GM12878 (cell line): Measurements from ENCODE around the gene FMNL3. TPM values are rescaled to one million over a fixed set of nuclear protein-coding genes. Genes with fewer than 3 reads are reported as not detected.
A peak's percentile ranks its signal among the peaks of the same experiment; 100 is the strongest.

Experiments
- ATAC-seq: fragments of 200-7000 bp; cut with Tn5 transposase; 3 replicates; pipeline ENCODE4 v1.9.1; 2020; ENCODE audit warnings: mild to moderate bottlenecking, moderate library complexity
- BruUV-seq: library from RNA; stranded (reverse); fragments of 400-500 nt; replicated peaks from 2 replicates; lab custom pipeline; 2021; lab: Mats Ljungman, UMichigan
- CTCF ChIA-PET: fragments of 300-600 bp; sonication (Branson Sonifier 250); formaldehyde crosslinking; extraction: SDS; loops from one replicate; lab custom pipeline; 2021; ENCODE audit warnings: inconsistent platforms; lab: Yijun Ruan, JAX
- POLR2A ChIA-PET: fragments of 350-600 bp; formaldehyde crosslinking; extraction: SDS; loops from one replicate; lab custom pipeline; 2021; ENCODE audit warnings: inconsistent platforms; lab: Charles Lee
- RAD21 ChIA-PET: fragments of 300-600 bp; sonication (Branson Sonifier 250); formaldehyde crosslinking; loops from one replicate; lab custom pipeline; 2023; ENCODE audit warnings: antibody characterized with exemption; ENCODE audit not compliant: unreplicated experiment; lab: Charles Lee
- SMC1A ChIA-PET: fragments of 300-600 bp; sonication (Branson Sonifier 250); formaldehyde crosslinking; loops from one replicate; lab custom pipeline; 2023; ENCODE audit not compliant: unreplicated experiment, uncharacterized antibody; lab: Charles Lee
- DNase-seq: peaks from one replicate; pipeline ENCODE4 v3.0.0-alpha.2; 2011; ENCODE audit warnings: low read depth, low spot score
- FAIRE-seq: peaks from 3 replicates; lab custom pipeline; 2011; peaks lifted over from hg19 to GRCh38; lab: Jason Lieb, UNC
- H2AFZ ChIP-seq: 2 replicates; pipeline ENCODE4 v1.6.0; 2011; ENCODE audit warnings: low read depth, low read length, control low read depth; ENCODE audit not compliant: control insufficient read depth
- H3K27ac ChIP-seq: 2 replicates; pipeline ENCODE4 v1.5.1; 2011; ENCODE audit warnings: control low read depth; ENCODE audit not compliant: control insufficient read depth, insufficient read depth
- H3K27me3 ChIP-seq, 2 experiments: replicated peaks in 1 of 2; 2 replicates each; pipeline versions ENCODE4 v1.6.0 to v1.6.1; 2011; ENCODE audit warnings: low read length in 1 of 2; ENCODE audit not compliant: control insufficient read depth in 2 of 2, insufficient read depth in 2 of 2
- H3K36me3 ChIP-seq, 2 experiments: 2 replicates each; pipeline ENCODE4 v1.5.1; 2011; ENCODE audit warnings: low read length in 1 of 2; ENCODE audit not compliant: control insufficient read depth in 2 of 2, insufficient read depth in 2 of 2
- H3K4me1 ChIP-seq: 2 replicates; pipeline ENCODE4 v1.6.1; 2011; ENCODE audit warnings: mild to moderate bottlenecking, low read length, moderate library complexity, mixed read lengths; ENCODE audit not compliant: control insufficient read depth, insufficient read depth
- H3K4me2 ChIP-seq: 2 replicates; pipeline ENCODE4 v1.6.0; 2011; ENCODE audit warnings: control low read depth; ENCODE audit not compliant: control insufficient read depth, insufficient read depth
- H3K4me3 ChIP-seq: fragments of 200-600 bp; sonication (generic); 2 replicates; pipeline ENCODE4 v1.5.1; 2016
- H3K79me2 ChIP-seq: 2 replicates; pipeline ENCODE4 v1.6.0; 2011; ENCODE audit warnings: low read length; ENCODE audit not compliant: control insufficient read depth, insufficient read depth
- H3K9ac ChIP-seq: 2 replicates; pipeline ENCODE4 v1.8.0; 2011; ENCODE audit warnings: low read length, control low read depth, mixed read lengths; ENCODE audit not compliant: control insufficient read depth, insufficient read depth
- H3K9me3 ChIP-seq: replicated peaks from 3 replicates; pipeline ENCODE4 v1.5.1; 2011; ENCODE audit warnings: mild to moderate bottlenecking, low read length; ENCODE audit not compliant: control insufficient read depth, insufficient read depth
- H4K20me1 ChIP-seq: 2 replicates; pipeline ENCODE4 v1.6.0; 2011; ENCODE audit not compliant: control insufficient read depth, insufficient read depth
- BCL11A ChIP-seq: IDR thresholded peaks from 2 replicates; pipeline ENCODE4 v1.6.1; 2011; ENCODE audit warnings: low read depth, low read length
- CHD1 ChIP-seq: IDR thresholded peaks from 2 replicates; pipeline ENCODE4 v1.6.1; 2012; ENCODE audit warnings: low read depth, low read length, improper control_type of control experiment
- HDAC2 ChIP-seq: fragments of 200-600 bp; sonication (generic); IDR thresholded peaks from 2 replicates; pipeline ENCODE4 v1.6.1; 2017
- KDM1A ChIP-seq: fragments of 200-600 bp; sonication (generic); IDR thresholded peaks from 2 replicates; pipeline ENCODE4 v1.6.1; 2016; ENCODE audit warnings: borderline replicate concordance
- NBN ChIP-seq: fragments of 450-650 bp; IDR thresholded peaks from 2 replicates; pipeline ENCODE4 v1.6.1; 2016
- NFXL1 ChIP-seq: fragments of 450-650 bp; IDR thresholded peaks from 2 replicates; pipeline ENCODE4 v1.6.1; 2017; ENCODE audit warnings: antibody characterized with exemption, mild to moderate bottlenecking, borderline replicate concordance
- POLR2AphosphoS2 ChIP-seq: IDR thresholded peaks from 2 replicates; pipeline ENCODE4 v1.6.1; 2011; ENCODE audit warnings: low read depth, mild to moderate bottlenecking, low read length, improper control_type of control experiment, moderate library complexity
- SREBF2 ChIP-seq: IDR thresholded peaks from 2 replicates; pipeline ENCODE4 v1.6.1; 2012; ENCODE audit warnings: mild to moderate bottlenecking, low read length
- ZNF622 ChIP-seq: fragments of 450-650 bp; IDR thresholded peaks from 2 replicates; pipeline ENCODE4 v1.6.1; 2017; ENCODE audit warnings: mild to moderate bottlenecking, inconsistent platforms
- WGBS: methylation state at CpG from one replicate; pipeline ENCODE4 v1.1.6; 2016; ENCODE audit warnings: low lambda C conversion rate; ENCODE audit not compliant: insufficient replicate concordance, insufficient coverage; ENCODE audit errors: missing lambda C conversion rate; 5-methylcytosine and 5-hydroxymethylcytosine counted together
- in situ Hi-C: fragments of 300-500 bp; cut with MboI; formaldehyde crosslinking; loops from 9 replicates; pipeline ENCODE4 v1.14.3; 2018; ENCODE audit warnings: mixed read lengths
- intact Hi-C: fragments of 100-400 bp; cut with micrococcal nuclease; formaldehyde crosslinking; loops from one replicate; pipeline ENCODE4 v1.14.2; 2022; ENCODE audit not compliant: unreplicated experiment
- polyA plus RNA-seq, 11 experiments: library from polyadenylated mRNA; depleted of rRNA in 4 of 11; unstranded in 6 of 11; stranded (reverse) in 5 of 11; fragments of >200 nt; fragmentation: Nextera tagmentation in 4 of 11; fragmentation: Illumina TruSeq in 1 of 11; extraction: Ambion mirVana in 4 of 11; extraction: Trizol in 1 of 11; gene quantifications; 1 replicate in 1 of 11; 2 replicates in 10 of 11; pipeline versions ENCODE4 v1.2.1 to v1.2.3, GENCODE V29; 2011 to 2016; ENCODE audit warnings: inconsistent platforms in 2 of 11, missing spikeins in 2 of 11, low read depth in 1 of 11
- total RNA-seq, 4 experiments: library from RNA; depleted of rRNA in 3 of 4; stranded (reverse); fragments of >200 nt in 3 of 4; fragmentation: Illumina TruSeq in 1 of 4; extraction: Trizol in 1 of 4; gene quantifications; 2 replicates each; pipeline versions ENCODE4 v1.2.1 to v1.2.3, GENCODE V29; 2013 to 2021
- TF ChIP-seq, protein P1 (sequence below): fragments of 450-650 bp; IDR thresholded peaks from 2 replicates; pipeline ENCODE4 v1.6.1; 2017; ENCODE audit warnings: antibody characterized with exemption, mild to moderate bottlenecking, moderate library complexity
- TF ChIP-seq, protein P2 (sequence below): fragments of 450-650 bp; IDR thresholded peaks from 2 replicates; pipeline ENCODE4 v1.6.1; 2014; ENCODE audit warnings: mild to moderate bottlenecking
- TF ChIP-seq, protein P3 (sequence below): fragments of 150-350 bp; IDR thresholded peaks from 2 replicates; pipeline ENCODE4 v1.6.1; 2014; ENCODE audit warnings: mild to moderate bottlenecking, low read depth, low read length
- TF ChIP-seq, protein P4 (sequence below): IDR thresholded peaks from 2 replicates; pipeline ENCODE4 v1.6.1; 2012; ENCODE audit warnings: low read depth, low read length, improper control_type of control experiment

Gene FMNL3
- total and polyA plus RNA-seq, 10 of the 15 experiments (the other 5 are each of a cell fraction or from before 2014, with no cell fraction given): 3.0 to 64.9 (median 30.9) TPM

DNA sequence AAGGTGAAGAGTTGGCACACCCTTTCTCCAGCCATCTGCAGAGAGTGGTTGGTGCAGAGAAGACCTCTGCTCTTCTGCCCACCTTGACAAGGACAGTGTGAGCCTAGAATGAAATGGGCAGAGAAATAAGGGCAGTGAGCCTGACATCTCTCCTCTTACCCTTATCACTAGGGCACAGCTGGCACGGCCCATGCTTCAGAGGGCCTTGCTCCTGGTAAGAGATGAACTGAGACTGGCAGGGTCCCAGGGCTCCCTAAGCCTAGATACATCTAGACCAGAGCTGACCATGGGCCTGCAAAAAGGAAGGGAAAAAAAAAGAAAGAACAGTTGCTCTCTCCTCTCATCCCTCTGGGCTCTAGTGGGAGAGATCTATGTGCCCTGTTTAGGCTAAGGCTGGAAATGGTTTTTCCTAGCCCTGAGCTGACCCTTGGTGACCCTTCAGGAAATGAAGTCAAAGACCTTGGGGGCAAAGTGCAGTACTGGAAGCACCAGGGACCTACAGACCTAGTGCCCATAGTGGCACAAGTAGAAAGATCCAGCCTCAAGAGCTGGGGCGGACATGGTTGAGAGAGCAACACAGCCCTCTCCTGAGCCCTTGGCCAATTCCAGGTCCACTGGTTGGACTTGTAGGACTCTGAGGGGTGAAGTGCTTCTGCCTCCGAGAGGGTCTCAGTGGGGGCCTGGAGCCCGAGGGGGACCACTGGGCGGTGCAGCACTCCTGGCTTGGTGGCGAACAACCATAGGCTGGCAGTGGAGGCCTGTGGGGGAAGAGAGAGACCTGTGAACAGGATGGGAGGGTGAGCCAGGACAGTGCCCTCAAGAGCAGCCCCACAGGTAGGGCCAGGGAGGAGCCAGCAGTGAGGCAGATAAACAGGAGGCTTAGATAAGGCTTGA is 61.8 kb downstream of the FMNL3 start:
- peaks cover 29 to 48% of the 10 kb centered on the region in 2 experiments for H3K36me3 ChIP-seq
- WGBS: 100% methylated on average over 6 of the region's 6 CpGs
- CTCF ChIA-PET: interaction anchor here (0.8 to 20.4 kb wide), 14 partner anchors 8 to 200 kb away, joined by 3 to 486 read pairs (median 4); partner anchors contain the start of genes FMNL3 and TMBIM6
- H3K9me3 ChIP-seq: no peaks in the 10 kb centered on the region
- POLR2A ChIA-PET: interaction anchor here (0.6 to 1.9 kb wide), 6 partner anchors 16 to 286 kb away, joined by 3 to 16 read pairs (median 4); no protein-coding TSS in a partner anchor
- in situ Hi-C loops (loop anchor here (10.0 kb wide), 1 partner anchor 189 kb away; no protein-coding TSS in a partner anchor), intact Hi-C loops (no loop called here)
- no peak overlapping the region for H2AFZ ChIP-seq
- no peak for FAIRE-seq
- H3K27me3 ChIP-seq: no peaks in the 10 kb centered on the region
- no peak for DNase-seq
- H3K79me2 ChIP-seq: no peaks in the 10 kb centered on the region
- RAD21 ChIA-PET: interaction anchor here (0.8 to 6.4 kb wide), 12 partner anchors 9 to 287 kb away, joined by 3 to 107 read pairs (median 4); partner anchors contain the start of gene FMNL3
- H3K4me2 ChIP-seq: no peak overlapping the region
- H3K4me3 ChIP-seq: no peak overlapping the region
- BruUV-seq: no TSS peak
- H3K9ac ChIP-seq: no peak overlapping the region
- SMC1A ChIA-PET: interaction anchor here (0.6 to 10.9 kb wide), 19 partner anchors 8 to 194 kb away, joined by 3 to 191 read pairs (median 3); partner anchors contain the start of genes FMNL3 and TMBIM6
- no peaks in the 10 kb centered on the region for H3K4me1 ChIP-seq
- ATAC-seq: peak; percentile 8; the same call in 1 of the 3 replicates
- no peaks in the 10 kb centered on the region for H4K20me1 ChIP-seq
- H3K27ac ChIP-seq: peak overlapping the region; percentile 28; the same call in 1 of the 2 replicates
- TF ChIP-seq POLR2AphosphoS2 (no peak), ZNF622 (no peak), SREBF2 (no peak), NFXL1 (no peak), BCL11A (no peak), CHD1 (no peak), NBN (no peak), HDAC2 (no peak), KDM1A (no peak)
- TF ChIP-seq, protein P1, sequence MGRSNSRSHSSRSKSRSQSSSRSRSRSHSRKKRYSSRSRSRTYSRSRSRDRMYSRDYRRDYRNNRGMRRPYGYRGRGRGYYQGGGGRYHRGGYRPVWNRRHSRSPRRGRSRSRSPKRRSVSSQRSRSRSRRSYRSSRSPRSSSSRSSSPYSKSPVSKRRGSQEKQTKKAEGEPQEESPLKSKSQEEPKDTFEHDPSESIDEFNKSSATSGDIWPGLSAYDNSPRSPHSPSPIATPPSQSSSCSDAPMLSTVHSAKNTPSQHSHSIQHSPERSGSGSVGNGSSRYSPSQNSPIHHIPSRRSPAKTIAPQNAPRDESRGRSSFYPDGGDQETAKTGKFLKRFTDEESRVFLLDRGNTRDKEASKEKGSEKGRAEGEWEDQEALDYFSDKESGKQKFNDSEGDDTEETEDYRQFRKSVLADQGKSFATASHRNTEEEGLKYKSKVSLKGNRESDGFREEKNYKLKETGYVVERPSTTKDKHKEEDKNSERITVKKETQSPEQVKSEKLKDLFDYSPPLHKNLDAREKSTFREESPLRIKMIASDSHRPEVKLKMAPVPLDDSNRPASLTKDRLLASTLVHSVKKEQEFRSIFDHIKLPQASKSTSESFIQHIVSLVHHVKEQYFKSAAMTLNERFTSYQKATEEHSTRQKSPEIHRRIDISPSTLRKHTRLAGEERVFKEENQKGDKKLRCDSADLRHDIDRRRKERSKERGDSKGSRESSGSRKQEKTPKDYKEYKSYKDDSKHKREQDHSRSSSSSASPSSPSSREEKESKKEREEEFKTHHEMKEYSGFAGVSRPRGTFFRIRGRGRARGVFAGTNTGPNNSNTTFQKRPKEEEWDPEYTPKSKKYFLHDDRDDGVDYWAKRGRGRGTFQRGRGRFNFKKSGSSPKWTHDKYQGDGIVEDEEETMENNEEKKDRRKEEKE: no peak
- TF ChIP-seq, protein P2, sequence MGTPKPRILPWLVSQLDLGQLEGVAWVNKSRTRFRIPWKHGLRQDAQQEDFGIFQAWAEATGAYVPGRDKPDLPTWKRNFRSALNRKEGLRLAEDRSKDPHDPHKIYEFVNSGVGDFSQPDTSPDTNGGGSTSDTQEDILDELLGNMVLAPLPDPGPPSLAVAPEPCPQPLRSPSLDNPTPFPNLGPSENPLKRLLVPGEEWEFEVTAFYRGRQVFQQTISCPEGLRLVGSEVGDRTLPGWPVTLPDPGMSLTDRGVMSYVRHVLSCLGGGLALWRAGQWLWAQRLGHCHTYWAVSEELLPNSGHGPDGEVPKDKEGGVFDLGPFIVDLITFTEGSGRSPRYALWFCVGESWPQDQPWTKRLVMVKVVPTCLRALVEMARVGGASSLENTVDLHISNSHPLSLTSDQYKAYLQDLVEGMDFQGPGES: no peak
- TF ChIP-seq, protein P3, sequence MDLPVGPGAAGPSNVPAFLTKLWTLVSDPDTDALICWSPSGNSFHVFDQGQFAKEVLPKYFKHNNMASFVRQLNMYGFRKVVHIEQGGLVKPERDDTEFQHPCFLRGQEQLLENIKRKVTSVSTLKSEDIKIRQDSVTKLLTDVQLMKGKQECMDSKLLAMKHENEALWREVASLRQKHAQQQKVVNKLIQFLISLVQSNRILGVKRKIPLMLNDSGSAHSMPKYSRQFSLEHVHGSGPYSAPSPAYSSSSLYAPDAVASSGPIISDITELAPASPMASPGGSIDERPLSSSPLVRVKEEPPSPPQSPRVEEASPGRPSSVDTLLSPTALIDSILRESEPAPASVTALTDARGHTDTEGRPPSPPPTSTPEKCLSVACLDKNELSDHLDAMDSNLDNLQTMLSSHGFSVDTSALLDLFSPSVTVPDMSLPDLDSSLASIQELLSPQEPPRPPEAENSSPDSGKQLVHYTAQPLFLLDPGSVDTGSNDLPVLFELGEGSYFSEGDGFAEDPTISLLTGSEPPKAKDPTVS: no peak
- TF ChIP-seq, protein P4, sequence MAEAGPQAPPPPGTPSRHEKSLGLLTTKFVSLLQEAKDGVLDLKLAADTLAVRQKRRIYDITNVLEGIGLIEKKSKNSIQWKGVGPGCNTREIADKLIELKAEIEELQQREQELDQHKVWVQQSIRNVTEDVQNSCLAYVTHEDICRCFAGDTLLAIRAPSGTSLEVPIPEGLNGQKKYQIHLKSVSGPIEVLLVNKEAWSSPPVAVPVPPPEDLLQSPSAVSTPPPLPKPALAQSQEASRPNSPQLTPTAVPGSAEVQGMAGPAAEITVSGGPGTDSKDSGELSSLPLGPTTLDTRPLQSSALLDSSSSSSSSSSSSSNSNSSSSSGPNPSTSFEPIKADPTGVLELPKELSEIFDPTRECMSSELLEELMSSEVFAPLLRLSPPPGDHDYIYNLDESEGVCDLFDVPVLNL: no peak
